GM18858 (cell line): ENCODE data around the gene SEMA5A.
A peak's percentile ranks its signal among the peaks of the same experiment; 100 is the strongest.

ENCODE experiments used
- ATAC-seq: cut with Tn5 transposase; IDR thresholded peaks from one replicate; pipeline ENCODE4 v1.9.1; 2021; ENCODE audit not compliant: unreplicated experiment

Gene SEMA5A

DNA sequence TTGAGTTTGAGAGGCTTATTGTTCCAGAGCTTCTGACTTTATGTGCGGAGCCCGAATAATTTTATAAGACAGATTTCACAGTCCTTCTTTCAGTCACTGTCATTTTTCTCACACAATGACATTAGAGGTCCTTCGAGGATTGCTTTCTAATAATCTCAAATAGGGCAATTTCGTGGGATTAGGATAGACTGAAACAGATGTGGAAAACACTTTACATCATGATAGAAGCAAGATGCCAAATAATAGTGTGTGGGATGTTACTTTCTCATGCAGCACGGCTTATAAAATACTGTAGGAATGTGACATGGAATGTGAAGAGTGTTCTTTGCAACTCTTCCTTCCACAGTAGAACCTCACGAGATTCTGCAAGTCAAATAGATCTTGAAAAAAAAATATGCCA lies 451.3 kb downstream of the SEMA5A start:
- ATAC-seq = no peak

GRCh38 chr5:9091896-9092662 lies 453.8 kb downstream of the SEMA5A start:
- ATAC-seq = no peak

DNA sequence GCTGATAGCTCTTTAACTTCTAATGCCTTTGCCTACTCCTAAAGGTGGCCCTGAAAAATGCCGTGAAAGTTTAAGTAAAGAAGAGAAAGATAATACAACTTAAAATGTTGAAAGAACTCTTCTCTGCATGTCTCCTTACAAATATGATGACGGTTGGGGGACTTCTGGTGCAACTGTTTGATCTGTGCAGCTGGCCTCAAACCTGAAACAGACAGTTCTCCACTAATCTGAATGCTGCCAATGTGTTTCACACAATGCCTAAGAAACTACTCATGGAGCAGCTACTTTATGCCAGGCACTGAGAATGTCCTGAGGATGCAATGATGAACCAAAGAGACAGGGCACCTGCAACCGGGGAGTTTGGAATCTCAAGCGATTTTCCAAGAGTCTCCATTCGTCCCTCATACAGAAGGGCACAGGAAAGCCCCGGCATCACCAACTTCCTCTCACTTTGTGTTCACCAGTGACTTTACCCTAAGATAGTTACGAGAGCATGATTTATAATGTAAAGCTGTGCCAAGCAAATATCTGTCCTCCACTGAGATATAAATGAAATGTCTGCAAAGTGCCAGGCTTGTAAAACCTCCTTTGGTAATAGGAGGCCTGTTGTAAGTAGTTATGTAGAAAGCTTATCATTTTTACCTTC lies 455.4 kb downstream of the SEMA5A start:
- ATAC-seq = no peak

GRCh38 chr5:9089893-9090292 lies 456.0 kb downstream of the SEMA5A start:
- ATAC-seq = no peak

DNA sequence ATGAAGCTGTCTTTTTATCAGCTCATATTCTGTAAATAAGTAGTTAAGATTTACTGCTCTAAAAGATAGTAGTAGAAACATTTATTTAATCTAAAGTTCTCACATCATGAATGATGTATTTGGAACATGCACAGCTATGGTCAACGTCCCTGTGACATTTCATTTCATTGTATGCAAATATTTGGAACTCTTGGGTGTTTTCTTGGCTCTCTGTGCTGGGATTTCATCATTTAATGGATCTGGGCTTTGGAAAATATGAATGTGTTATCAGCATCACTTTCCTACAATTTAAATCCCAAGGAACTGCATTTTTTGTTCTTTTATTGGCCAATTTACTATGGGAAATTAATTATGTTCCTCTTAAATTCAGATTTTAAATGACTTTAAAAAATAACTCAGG lies 462.9 kb downstream of the SEMA5A start:
- no peak for ATAC-seq

GRCh38 chr5:9072701-9073100 lies 473.2 kb downstream of the SEMA5A start:
- ATAC-seq = no peak

DNA sequence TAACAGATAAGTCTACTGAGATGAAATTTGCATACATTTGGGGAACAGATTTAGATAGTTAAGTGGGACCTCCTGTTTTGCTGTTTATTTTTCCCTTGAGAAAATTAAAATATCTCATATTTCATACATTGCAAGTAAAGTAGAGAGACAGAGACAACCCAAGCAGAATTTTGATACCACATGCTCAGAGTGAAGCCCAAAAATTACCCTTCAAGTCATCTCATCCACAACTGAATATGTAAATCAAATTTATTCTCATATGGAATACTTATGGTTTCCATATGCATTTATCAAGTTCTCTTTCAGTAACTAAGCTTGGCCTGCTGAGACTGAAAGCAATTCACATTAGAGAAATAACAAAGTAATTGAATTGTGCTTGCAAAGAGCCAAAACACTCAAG lies 474.4 kb downstream of the SEMA5A start:
- ATAC-seq = no peak

GRCh38 chr5:9071074-9071473 lies 474.8 kb downstream of the SEMA5A start:
- ATAC-seq = no peak

DNA sequence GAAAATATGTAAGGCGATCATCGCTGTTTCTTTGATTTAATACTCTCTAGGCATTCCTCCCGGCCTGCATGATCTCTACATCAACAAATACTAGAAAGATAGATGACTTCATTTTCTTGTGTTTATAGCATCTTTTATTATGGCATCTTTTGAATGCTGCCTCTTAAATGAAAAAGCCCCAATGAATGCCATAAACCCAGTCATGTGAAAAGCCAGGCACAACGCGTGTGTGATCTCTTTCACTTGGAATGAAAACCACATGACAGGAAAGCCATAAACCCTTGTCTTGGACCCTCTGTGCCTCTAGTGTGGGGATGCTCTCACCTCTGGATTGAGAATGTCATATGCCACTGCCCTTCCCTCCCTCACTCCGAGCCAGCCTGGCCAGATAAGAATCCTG lies 476.2 kb downstream of the SEMA5A start:
- ATAC-seq = no peak

DNA sequence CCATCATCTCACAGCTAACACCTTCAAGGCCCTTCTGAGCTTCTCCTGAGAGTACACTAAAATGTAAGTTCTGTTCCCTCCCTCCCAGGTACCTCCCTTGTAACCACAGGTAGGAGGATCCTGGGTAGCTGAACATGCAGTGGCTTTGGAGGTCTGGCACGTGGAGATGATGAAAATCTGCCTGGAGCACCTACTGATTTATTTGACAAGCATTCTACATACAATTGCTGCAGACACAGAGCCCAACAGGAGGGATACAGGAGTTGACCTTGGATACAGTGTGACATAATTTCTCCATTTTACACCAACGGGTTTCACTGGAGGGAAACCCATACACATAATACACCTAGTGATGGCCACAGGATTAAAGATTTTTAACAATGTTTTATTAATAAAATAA lies 478.7 kb downstream of the SEMA5A start:
- no peak for ATAC-seq

GRCh38 chr5:9066349-9066748 lies 479.5 kb downstream of the SEMA5A start:
- ATAC-seq = no peak

GRCh38 chr5:9063615-9064245 lies 482.1 kb downstream of the SEMA5A start:
- ATAC-seq = no peak

DNA sequence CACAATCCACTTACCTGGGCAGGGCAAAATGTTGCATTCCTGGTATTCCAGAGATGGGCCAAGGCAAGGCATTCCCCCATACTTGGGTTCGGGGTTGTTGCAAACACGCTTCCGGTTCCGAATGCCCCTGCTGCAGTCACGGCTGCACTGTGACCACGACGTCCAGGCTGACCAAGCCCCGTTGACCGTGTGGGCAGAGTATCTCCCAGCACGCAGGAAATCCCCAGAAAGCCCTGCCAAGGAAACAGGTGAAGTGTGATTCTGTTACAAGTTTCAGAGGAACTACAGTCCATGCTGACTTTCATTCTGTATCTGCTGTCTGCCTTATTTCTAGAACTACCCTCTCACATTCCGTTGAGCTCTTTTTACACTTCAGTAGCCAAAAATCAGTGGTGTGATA lies 483.0 kb downstream of the SEMA5A start:
- ATAC-seq = peak; percentile 71

GRCh38 chr5:9059920-9060691 lies 485.8 kb downstream of the SEMA5A start:
- no peak for ATAC-seq

DNA sequence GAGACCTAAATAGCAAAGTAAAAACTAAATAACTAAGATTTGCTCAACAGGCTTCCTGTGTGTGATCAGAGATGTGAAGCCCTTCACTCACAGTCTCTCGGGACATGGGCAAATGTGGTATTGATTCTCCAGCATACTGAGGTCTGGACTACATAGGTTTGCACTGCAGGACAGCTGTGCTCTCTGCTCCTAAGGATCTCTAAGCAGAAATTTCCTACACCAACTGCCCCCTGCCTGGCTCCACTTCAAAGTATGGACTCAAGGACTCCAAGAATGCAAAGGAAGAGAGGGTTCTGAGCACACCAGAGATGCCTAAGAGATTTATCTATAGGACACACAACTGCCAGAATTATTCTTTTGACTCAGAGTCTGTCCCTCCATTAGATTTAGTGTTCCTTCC lies 487.2 kb downstream of the SEMA5A start:
- ATAC-seq = no peak

DNA sequence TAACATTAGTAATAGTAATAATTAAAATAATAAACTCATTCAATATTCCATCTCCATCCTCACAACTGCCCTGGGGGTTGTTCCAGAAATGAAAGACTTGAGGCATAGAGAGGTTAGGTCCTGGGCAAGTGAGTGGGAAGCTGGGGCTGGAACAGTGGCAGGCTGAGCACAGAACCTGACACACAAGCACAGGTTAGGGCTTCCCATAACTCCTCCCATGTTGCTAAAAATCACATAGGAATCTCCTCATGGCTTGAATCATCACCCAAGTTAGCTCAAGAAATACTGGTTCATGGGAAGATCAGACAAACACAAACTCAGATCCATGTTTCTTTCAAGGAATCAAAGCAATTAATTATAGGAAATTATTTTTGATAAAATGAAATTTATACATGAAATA lies 487.7 kb downstream of the SEMA5A start:
- ATAC-seq = no peak

GRCh38 chr5:9057406-9058000 lies 488.4 kb downstream of the SEMA5A start:
- ATAC-seq = no peak

DNA sequence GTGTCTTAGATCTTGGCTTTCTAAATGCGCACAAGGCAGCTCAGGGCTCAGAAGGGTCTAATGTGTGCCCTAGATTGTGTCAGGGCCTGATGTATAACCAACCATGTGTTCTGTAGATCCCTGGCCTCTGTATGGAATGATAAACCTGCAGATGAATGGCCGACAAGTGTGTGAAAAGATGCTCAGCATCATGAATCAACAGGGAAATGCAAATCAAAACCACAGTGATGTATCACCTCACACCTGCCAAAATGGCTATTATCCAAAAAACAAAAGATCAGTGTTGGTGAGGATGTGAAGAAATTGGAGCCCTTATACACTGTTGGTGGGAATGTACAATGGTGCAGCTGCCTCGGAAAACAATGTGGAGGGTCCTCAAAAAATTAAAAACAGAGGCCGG lies 489.8 kb downstream of the SEMA5A start:
- ATAC-seq = no peak

DNA sequence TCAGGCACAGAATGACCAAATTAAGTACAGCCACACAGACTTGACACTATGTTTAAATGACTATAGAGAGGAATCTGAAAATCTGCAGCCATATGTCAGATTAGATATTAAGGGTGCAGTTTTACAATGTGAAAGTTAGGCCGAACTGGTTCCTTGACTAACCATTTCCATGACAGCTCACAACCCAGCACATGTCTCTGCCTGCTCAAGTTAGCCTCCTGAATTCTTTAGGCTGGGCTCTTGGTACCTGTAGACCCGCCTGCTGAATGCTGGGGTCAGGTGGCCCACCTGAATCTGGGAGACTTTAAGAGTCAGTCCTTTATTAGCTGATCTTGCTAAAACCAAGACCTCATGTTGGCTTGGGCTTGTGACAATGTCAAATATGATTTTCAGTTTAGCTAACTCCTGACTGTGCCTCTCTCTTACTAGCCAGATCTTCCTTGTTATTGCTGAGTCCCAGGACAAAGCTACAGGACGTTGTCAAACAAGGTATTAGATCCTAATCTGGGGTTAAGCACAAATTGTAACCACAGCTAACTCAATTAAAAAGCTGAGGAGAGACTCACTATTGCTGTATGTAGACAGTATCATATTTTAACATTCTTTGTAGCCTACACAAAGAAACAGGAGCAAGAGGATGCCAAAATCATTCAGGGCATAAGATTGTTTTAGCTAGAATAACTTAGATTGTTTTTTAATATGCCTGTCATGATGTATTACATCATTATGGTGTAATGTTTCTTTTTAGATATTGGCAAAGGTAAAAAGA lies 490.9 kb downstream of the SEMA5A start:
- no peak for ATAC-seq

DNA sequence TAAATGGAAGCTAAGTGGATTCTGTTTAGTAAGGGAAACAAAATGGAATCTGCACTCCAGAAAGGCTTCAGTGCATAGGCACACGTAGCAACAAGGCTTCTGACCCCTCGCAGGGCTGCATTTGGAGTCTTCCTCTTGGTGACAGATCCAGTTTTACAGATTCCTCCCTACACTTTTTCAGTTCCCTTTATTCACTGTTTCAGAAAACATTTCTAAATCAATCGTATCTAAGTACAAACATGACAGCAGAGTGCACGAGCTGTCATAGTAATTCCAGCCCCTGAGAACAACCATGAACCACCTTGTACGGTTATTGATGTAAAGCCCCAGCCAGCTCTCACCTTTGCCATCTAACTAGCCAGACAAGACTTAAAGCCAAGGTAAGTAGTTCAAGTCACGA lies 491.6 kb downstream of the SEMA5A start:
- ATAC-seq = no peak
